Left cardiac atrium (tissue), 4 donors: Measurements from ENCODE around the gene TES. TPM values are rescaled to one million over a fixed set of nuclear protein-coding genes. Genes with fewer than 3 reads are reported as not detected.
A peak's percentile ranks its signal among the peaks of the same experiment; 100 is the strongest.

Experiments
- ATAC-seq, 2 donors: fragments of 200-7000 bp; cut with Tn5 transposase; one replicate each; pipeline ENCODE4 v1.9.1; 2020; ENCODE audit warnings: mild to moderate bottlenecking in 2 of 2, moderate library complexity in 2 of 2
- DNase-seq: peaks from one replicate; pipeline ENCODE4 v3.0.0-alpha.2; 2020
- intact Hi-C, 2 donors: fragments of 100-400 bp; cut with DNase I; formaldehyde crosslinking; loops; one replicate each; pipeline versions ENCODE4 v1.14.1 to v1.15.1; 2022 to 2023
- total RNA-seq, 2 donors: library from RNA; stranded (reverse); fragmentation: NEBNext Ultra II Directional; extraction: Animal tissue kit (Norgen Biotek cat#: 25700); gene quantifications; one replicate each; pipeline ENCODE4 v1.2.1, GENCODE V29; 2021
- donor health status: DM: no; HTN: yes; CAD: no.
- donor health status: DM: no; HTN: yes; CAD: no; lungs with severe emphysema.
- donor health status: DM: yes; HTN: yes; CAD: no.
- donor health status: Dilated cardiomyopathy.

The TES gene
- total RNA-seq, 2 donors from 2014 or later, result 22.5 to 27.6 TPM

- no peak for ATAC-seq
- intact Hi-C loops, result no loop called here
- no peak for DNase-seq
Observed at GRCh38 chr7:116216956-116217571, 6.7 kb downstream of the TES start.

GRCh38 chr7:116218051-116218645 lies 7.8 kb downstream of the TES start:
- intact Hi-C loops, result no loop called here
- DNase-seq (no peak), ATAC-seq (peak in 1 of 2 donors; percentile 26)

GRCh38 chr7:116218747-116219146 lies 8.4 kb downstream of the TES start:
- no peak for ATAC-seq
- intact Hi-C loops, result no loop called here

GRCh38 chr7:116219288-116219687 lies 8.9 kb downstream of the TES start:
- DNase-seq, result no peak
- intact Hi-C loops, result no loop called here

More at GRCh38 chr7:116218747-116219146, 8.4 kb downstream of the TES start:
- DNase-seq, result no peak

DNA sequence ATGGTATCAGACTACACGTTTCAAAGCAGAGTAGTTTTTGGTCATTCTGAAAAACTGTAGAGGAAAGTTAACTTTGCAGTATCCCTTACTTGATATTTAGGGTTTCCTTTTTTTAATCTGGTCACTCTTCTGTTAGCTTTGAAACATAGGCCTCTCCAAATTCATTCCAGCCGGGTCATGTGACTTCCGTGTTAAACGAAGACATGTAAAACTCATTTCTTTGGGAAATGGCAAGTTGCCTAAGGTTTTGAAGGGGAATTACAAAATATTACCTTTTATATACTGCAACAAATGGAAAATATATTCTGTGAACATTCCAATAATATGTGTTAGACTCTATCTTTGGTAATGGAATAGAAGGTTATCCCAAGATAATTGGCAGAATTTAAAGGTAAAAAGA lies 9.5 kb downstream of the TES start:
- intact Hi-C loops, result no loop called here
- ATAC-seq (no peak), DNase-seq (no peak)

More at GRCh38 chr7:116219288-116219687, 8.9 kb downstream of the TES start:
- ATAC-seq, result no peak

- intact Hi-C loops, result no loop called here
- no peak for ATAC-seq
- no peak for DNase-seq
Observed at GRCh38 chr7:116222501-116222900, 12.2 kb downstream of the TES start.

DNA sequence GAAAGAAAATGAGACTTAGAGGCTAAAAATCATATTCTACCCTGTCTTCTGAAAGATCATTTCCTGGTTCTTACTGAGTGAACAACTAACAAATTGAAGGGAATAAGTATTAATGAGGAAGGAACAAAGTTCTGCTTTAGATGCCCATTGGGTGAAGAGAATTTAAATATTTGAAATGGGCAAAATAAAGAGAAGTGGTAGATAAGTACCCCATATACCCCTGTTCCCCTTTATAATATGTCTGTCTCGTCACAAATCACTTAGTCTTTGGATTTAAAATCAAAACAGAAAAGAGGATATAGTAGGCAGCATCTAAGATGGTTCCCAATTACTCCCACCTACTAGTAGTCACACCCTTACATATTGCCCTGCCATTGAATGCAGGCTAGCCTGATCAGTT lies 13.2 kb downstream of the TES start:
- DNase-seq, result no peak
- ATAC-seq, result no peak
- intact Hi-C loops, result no loop called here

DNA sequence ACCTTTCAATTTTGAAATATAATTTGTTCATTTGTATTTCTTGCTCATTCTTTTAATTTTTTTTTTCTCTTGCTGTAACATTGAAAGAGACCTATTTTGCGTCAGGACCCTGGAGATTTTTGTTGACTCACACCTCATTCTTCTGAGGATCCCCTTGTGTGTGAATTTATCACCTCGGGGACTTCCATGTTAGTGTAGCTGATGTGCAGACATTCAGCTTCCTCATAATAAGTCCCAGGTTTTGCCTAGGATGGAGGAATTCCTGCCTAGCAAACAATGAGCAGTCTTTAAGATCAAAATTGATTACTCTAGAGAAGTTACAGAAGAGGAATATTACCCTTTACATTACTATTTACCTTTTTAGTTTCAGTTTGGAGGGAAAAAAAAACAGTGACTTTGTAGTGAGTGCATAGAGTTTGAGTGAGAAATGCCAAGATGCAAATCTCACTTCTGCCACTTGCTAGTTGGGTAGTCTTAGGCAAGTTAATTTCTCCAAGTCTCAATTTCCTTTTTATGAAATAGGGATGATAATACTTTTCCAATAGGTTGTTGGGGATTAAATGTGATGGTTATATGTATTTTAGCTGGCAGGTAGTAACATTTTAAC lies 14.3 kb downstream of the TES start:
- intact Hi-C loops, result no loop called here
- DNase-seq, result no peak
- no peak for ATAC-seq

- no peak for ATAC-seq
- intact Hi-C loops, result no loop called here
Observed at GRCh38 chr7:116225860-116226259, 15.5 kb downstream of the TES start.

DNA sequence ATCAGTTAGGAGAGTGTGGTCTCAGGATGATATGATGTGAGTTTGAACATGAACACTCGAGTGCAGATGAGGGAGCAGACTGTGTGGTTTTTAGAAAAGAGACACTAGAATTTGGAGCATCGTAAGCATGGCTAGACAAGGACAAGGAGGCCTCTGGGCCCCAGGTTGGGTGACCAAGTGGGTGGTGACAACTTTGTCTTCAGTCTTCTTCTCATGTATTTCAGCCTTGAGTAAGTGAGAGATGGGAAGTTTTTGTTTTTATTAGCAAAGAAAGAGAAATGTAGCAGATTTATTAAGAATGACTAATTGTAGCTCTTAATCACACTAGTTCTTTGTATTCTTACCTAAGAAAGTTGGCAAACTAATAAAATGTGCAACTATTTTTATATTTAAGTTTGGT lies 16.3 kb downstream of the TES start:
- DNase-seq (no peak), ATAC-seq (no peak)
- intact Hi-C loops, result no loop called here

More at GRCh38 chr7:116225860-116226259, 15.5 kb downstream of the TES start:
- DNase-seq, result no peak

- ATAC-seq (peak in 1 of 2 donors; percentile 71), DNase-seq (no peak)
- intact Hi-C loops, result no loop called here
Observed at GRCh38 chr7:116227678-116228239, 17.4 kb downstream of the TES start.

DNA sequence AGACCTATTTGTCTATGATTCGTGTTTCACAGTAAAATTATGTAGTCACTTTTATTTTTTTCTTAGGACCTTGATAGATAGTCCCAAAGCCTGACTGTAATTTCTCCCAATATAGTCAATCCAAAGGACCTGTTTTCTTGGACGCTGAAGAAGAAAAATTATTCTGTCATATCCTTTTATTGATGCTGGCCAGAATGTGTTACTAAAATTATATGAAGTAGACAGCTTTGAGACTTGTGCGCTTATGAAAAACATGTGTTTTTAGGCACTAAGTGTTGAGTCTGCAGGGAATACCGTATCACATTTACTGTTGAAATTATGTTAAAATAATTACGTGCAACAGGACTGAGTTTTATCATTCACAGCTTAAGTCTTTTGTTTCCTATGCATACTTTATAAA lies 17.9 kb downstream of the TES start:
- intact Hi-C loops, result no loop called here
- ATAC-seq, result peak in 1 of 2 donors; percentile 29

DNA sequence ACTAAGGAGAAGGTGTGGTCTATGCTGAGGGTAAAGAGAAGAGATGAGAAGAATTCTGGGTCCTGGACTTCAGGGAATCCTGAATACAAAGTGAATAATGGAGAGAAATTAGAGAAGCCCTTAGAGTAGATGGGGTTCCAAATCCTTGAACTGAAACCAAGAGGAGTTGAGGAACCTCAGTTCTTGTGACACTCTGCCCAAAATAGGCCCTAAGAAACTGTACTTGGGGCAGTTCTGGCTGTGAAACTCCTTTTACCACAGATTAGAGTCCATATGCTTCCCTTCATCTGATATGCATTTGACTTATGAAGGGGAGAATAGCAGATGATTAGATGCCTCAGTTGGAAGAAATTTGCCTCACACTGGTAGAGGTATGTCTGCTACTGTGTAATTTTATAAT lies 19.0 kb downstream of the TES start:
- ATAC-seq (no peak), DNase-seq (no peak)
- intact Hi-C loops, result no loop called here

More for the DNA sequence above, 17.9 kb downstream of the TES start:
- no peak for DNase-seq

DNA sequence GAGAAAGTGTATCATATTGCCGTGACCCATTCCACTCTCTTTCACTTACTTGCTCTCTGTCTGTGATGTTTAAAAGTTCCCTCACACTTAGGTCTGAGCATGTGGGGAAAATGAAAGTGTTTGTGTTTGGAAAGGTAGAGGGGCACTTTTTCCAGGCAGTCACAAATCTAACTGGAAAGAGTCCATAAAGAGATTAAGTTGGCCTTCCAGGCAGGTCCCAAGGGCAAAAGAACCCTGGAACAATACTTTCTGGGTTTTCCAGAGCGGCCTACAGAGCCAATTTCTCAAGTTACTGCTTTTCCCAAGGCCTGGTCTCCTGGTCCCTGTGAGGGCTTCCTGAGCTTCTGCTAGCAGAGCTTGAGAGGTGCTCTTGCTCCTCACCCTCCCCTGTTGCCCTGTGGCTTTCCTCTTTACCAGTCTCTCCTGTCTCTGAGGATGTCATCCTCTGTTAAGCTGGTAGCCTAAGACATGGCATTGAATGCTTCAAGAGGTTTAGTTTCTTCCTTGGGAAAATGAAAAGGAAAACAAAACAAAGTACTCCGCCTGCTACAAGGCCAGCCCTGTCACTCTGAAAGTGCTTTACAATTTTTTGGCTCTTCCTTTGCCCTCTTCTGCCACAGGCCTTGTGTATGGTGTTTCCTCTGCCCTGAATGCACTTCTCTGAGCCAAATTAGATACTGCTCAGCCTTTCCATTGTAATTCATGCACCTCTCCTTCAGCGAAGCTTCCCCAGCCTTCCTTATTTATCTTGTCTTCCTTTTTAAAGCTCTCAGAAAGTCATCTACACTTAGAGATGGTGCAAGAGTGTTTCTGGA lies 20.1 kb downstream of the TES start:
- DNase-seq (no peak), ATAC-seq (peak; percentile 22 to 44)
- intact Hi-C loops, result loop anchor here in 1 of 2 donors (5.0 kb wide), 1 partner anchor 48 kb away; no protein-coding TSS in a partner anchor

DNA sequence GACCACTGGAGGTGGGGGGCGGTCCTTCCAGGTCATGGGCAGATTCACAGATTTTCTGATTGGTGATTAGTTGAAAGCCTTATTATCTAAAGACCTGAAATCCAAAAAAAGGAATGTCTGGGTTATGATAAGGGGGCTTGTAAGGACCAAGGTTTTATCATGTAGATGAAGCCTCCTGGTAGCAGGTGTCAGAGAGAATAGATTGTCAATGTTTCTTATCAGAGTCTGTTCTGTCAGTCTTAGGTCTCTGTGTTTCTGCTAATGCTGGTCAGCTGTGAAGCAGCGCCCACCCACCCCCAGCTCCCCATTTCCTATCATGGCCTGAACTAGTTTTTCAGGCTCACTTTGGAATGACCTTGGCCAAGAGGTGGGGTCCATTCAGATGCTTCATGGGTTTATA lies 21.2 kb downstream of the TES start:
- intact Hi-C loops, result loop anchor here in 1 of 2 donors (5.0 kb wide), 1 partner anchor 49 kb away; no protein-coding TSS in a partner anchor
- ATAC-seq, result no peak
- DNase-seq, result no peak

DNA sequence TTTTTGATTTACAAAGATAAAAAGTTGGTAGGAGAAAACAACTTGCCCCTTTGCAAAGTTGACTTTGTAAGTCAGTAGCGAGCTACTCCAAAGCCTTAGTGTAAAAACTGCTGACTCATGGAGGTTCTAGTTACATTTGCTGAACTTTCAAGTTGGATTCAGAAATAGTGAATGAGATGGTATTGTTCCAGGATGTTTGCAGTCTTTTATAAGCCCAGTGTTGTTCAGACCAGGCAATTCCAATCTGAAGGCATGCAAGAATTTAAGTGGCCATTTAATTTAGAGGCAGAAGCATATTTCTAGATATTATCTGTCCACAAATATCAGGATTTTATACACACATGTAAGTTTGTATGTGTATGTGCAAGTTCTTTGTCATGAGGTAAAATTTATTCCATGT lies 21.6 kb downstream of the TES start:
- DNase-seq, result no peak
- peak in 1 of 2 donors; percentile 31 for ATAC-seq
- intact Hi-C loops, result loop anchor here in 1 of 2 donors (5.0 kb wide), 1 partner anchor 50 kb away; no protein-coding TSS in a partner anchor

DNA sequence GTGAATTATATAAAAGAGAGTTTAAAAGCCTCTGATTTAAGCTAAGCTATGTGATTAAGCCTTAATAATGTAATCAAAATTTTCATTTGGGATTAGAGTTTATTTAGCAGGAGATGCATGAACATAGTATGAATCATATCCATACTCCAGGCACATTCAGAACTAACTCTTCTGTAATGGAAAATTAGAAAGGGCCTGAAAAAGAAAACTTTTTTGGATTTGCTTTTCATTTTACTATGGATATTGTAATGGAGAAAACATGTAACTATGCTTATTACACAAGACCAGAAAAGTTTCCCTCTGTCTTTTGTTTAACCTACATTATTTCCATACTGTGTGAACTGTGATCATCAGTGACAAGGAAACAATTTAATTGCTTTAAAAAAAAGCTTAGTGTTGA lies 22.0 kb downstream of the TES start:
- intact Hi-C loops, result loop anchor here in 1 of 2 donors (5.0 kb wide), 1 partner anchor 50 kb away; no protein-coding TSS in a partner anchor
- ATAC-seq (no peak), DNase-seq (no peak)

GRCh38 chr7:116232920-116233319 lies 22.6 kb downstream of the TES start:
- intact Hi-C loops, result loop anchor here in 1 of 2 donors (5.0 kb wide), 1 partner anchor 51 kb away; no protein-coding TSS in a partner anchor
- DNase-seq, result no peak
- no peak for ATAC-seq
